MV-4-11 (cell line): Measurements from ENCODE around the gene GHR.

Experiments
- DNase-seq: peaks from one replicate; lab custom pipeline; 2025; lab: John Stamatoyannopoulos, UW

The GHR gene

GRCh38 chr5:42604171-42604711 lies 181.0 kb downstream of the GHR start:
- no peak for DNase-seq

- no peak for DNase-seq
Observed at GRCh38 chr5:42605490-42605889, 182.3 kb downstream of the GHR start.

GRCh38 chr5:42606464-42606869 lies 183.2 kb downstream of the GHR start:
- no peak for DNase-seq

DNA sequence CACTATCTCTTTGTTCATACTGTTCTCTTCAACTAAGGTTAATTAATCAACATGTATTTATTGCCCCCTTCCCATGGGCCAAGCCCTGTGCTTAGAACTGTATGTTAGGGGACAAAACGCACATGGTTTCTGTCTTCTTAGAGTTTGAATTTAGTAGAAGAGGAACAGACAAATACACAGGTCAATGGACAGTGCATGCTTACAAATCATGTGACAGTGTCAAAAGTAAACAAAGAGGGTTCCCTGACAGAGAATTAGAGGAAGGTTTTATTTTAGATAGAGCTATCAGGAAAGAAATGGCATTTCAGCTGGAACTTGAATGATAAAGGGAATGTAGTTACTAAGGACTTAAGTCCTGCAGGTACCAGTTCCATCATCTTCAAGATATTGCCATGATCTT lies 188.2 kb downstream of the GHR start:
- DNase-seq: no peak

GRCh38 chr5:42612750-42613366 lies 189.6 kb downstream of the GHR start:
- DNase-seq: no peak

GRCh38 chr5:42614509-42614908 lies 191.3 kb downstream of the GHR start:
- no peak for DNase-seq

DNA sequence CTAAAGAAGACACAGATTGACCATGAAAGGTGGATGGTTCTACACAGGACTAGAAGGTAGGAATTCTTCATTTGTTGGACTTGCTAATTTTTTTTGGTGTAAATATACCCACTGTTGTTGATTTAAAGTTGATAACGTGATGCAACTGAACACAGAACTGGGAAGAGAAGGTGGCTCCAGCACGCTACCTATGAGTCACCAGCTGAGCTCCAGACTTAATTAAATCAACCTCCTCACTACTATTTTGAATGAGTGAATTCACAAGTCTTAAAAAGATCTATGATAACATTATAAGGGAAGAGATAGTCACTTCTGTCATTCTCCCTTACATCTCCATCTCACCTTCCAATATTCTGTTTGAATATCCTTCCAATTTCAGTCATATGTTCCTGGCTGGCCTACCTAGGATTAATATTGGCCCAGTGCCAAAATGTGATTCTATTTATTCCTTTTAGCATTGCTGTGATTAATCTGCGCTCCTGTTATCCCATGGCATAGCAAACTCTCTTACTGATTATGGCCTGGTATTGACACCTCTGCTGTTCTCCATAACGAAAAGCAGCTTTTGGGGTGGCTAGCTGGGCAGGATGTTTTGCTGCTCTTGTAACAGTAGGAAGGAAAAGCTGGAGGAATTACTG lies 197.5 kb downstream of the GHR start:
- no peak for DNase-seq

DNA sequence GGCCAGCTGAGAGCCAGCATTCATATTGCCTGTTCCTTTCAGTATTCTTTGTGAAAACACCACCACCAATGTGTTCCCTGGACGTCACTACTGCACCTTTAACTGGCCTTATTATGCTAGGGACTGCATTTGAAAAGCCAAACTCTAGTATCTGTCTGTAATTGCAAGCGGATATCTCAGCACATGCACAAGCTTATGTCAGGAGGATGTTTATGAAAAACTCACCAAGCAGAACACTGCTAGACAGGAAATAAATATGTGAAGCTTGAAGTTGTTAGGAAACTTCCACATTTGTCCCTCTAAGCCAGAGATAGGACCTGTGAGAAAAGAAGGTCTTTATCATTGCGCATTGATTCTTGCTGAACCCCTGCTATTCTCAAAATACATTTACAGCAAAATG lies 198.0 kb downstream of the GHR start:
- DNase-seq: peak; percentile 45

DNA sequence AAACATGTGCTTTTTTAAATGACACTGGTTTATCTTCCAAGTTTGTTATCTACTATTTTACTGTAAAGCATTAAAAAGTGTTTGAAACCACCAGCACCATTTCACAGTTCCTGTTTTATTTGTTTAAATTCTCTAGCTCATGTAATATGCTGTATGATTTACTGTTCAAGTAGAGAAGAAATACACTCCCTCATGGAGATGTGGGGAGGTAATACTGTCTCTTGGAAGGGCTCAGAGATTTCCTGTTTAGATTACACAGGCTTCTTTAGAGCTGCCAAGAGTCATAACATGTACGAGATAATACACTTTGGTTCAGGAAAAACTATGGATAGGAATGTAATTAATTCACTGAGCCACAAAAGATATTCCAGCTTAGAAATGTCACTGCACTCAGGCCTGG lies 198.4 kb downstream of the GHR start:
- DNase-seq: peak; percentile 45

GRCh38 chr5:42624912-42625311 lies 201.7 kb downstream of the GHR start:
- no peak for DNase-seq

- DNase-seq: no peak
Observed at GRCh38 chr5:42626462-42626861, 203.2 kb downstream of the GHR start.

DNA sequence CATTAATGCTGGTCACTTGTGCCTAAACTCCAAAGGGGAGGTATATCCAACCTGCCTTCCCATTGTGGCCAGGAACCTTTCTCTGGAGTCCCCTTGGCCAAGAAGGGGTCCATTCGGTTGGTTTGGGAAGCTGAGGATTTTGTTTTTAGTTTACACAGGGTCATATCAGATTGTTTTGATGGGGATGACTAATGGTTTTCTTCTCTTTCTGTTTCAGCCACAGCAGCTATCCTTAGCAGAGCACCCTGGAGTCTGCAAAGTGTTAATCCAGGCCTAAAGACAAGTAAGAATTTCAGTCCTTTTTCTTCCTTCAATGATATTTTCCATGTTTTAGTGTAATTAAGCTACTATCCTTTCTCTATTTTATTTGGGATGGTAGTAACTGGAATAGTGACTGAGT lies 205.6 kb downstream of the GHR start:
- DNase-seq: no peak

DNA sequence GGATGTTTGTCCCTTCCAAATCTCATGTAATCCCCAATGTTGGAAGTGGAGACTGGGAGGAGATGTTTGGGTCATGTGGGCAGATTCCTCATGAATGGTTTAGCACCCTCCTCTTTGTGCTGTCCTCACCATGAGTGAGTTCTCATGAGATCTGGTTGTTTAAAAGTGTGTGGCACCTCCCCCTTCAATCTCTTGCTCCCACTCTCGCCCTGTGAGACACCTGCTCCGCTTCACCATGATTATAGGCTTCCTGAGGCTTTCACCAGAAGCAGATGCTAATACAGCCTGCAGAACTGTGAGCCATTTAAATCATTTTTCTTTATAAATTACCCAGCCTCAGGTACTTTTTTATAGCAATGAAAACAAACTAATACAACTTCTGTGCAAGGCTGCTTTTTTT lies 206.0 kb downstream of the GHR start:
- DNase-seq: no peak

DNA sequence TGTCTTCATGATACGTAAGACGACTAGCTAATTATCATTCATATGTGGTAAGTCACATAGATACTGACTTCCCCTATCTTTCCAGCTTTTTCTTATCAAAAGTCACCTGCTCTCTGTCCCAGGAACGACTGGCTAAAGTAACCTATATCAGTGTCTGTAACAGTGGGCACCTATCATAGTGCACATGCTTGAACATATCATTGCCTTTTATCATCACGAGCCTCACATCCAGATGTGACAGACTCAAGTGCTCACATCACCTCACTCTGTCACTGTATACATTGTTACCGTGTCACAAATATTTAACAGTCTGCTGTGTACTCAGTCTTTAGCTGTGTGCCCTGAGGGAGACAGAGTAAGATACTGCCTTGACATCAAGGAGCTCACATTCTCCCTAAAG lies 208.0 kb downstream of the GHR start:
- no peak for DNase-seq

GRCh38 chr5:42632354-42632900 lies 209.2 kb downstream of the GHR start:
- no peak for DNase-seq

GRCh38 chr5:42634575-42634974 lies 211.3 kb downstream of the GHR start:
- DNase-seq: no peak

GRCh38 chr5:42636425-42636824 lies 213.2 kb downstream of the GHR start:
- no peak for DNase-seq

DNA sequence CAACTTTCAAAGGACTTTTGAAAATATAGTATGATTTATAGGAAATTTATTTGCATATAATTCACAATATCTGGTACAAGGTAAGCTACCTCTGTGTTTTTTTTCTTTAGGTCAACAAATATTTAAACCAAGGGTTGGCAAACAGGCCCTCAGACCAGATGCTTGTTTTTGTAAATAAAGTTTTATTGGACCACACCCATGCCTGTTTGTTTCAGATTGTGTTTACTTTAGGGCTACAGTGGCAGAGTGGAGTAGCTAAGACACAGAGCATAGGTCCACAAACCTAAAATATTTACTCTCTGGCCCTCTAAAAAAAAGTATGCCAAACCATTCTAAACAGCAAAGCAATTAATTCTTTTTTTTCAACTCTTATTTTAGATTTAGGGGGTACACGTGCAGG lies 213.7 kb downstream of the GHR start:
- DNase-seq: no peak

DNA sequence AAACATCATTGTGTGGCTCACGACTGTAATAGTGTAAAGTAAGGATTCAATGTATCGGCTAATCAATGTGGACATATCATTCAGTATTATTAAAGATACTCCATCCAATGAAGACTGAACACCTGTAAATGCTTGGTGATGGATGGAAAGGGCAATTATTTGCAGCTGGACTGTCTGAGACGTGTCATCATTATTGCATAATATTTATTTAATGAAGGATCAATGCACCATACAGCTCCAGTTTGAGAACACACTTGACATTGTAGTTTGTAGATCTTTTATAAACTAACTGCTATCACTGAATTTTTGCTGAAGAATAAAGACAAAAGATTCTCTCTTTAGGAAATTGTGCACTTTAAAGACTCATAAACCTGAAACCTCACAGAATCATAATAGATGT lies 215.7 kb downstream of the GHR start:
- DNase-seq: no peak

DNA sequence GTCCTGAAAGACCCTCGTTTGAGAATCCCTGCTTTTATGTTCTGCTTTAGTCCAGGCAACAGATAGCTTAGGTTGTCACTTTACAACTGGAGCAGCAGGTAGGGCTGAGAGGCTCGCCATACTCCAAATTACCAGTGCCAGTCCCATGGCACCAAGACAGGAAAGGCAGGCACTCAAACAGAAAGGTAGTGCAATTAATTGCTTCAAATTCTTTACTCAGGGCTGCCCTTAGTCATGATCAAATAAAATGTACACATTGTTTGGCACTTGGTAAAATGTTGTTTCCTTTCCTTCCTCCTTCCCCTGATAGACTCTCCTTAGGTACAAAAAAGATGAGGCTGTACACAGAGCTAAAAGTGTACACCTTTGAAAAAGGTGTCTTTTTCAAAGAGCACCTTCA lies 217.6 kb downstream of the GHR start:
- DNase-seq: no peak

- DNase-seq: no peak
Observed at GRCh38 chr5:42641336-42642005, 218.2 kb downstream of the GHR start.

- no peak for DNase-seq
Observed at GRCh38 chr5:42642006-42642405, 218.8 kb downstream of the GHR start.

- DNase-seq: no peak
Observed at GRCh38 chr5:42643360-42643759, 220.1 kb downstream of the GHR start.
